Measurements from ENCODE around the gene ZNF682.

DNA sequence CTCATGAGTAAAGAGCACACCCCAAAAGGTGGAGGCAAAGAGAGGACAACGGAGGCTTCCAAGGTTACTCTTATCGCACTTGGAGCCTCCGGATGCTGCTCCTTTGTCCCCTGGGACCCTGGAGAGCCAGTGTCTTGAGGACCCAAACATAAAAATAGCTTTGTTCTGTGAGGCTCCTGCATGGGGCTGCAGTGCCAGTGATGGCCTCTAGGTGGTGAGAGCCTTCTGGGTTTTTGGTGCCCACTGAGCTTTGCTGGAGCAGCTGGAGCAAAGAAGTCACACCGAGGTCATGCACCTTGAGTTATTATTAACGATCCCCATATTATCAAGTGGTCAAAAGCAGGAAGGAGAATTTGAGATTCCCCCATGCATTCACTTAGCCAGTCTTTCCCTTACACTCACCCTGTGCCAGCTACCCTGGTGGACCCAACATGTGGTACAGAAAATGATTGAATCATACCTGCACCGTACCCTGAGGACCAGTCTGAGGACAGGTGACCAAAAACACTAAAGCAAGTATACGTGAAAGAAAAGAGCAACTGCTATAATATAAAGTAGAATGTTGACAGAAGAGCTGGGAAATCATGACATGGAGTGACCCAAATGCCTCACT lies 41.5 kb downstream of the ZNF682 start:
- TF ChIP-seq, protein P1, sequence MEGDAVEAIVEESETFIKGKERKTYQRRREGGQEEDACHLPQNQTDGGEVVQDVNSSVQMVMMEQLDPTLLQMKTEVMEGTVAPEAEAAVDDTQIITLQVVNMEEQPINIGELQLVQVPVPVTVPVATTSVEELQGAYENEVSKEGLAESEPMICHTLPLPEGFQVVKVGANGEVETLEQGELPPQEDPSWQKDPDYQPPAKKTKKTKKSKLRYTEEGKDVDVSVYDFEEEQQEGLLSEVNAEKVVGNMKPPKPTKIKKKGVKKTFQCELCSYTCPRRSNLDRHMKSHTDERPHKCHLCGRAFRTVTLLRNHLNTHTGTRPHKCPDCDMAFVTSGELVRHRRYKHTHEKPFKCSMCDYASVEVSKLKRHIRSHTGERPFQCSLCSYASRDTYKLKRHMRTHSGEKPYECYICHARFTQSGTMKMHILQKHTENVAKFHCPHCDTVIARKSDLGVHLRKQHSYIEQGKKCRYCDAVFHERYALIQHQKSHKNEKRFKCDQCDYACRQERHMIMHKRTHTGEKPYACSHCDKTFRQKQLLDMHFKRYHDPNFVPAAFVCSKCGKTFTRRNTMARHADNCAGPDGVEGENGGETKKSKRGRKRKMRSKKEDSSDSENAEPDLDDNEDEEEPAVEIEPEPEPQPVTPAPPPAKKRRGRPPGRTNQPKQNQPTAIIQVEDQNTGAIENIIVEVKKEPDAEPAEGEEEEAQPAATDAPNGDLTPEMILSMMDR (IDR thresholded peaks at IDR 0.05; ENCODE audit: low read depth, low read length) = peak; percentile 95
- TF ChIP-seq MYC (IDR thresholded peaks at IDR 0.05; ENCODE audit: low read depth, low read length) (no peak), POLR2A (IDR thresholded peaks at IDR 0.05; ENCODE audit: extremely low read depth, insufficient read length) (no peak)
- TF ChIP-seq, protein P2, sequence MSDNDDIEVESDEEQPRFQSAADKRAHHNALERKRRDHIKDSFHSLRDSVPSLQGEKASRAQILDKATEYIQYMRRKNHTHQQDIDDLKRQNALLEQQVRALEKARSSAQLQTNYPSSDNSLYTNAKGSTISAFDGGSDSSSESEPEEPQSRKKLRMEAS (IDR thresholded peaks at IDR 0.05; ENCODE audit: low read depth, low read length) = no peak

Measured in NB4 (cell line).